ACHN (cell line): ENCODE results near the gene DEFB131B.
"Not testable (repeated sequence)": the region's sequence is repeated elsewhere in the genome, so short reads cannot be mapped to it uniquely, and the experiment has no call there.

Source experiments
- DNase-seq: peaks from one replicate; pipeline ENCODE4 v3.0.0-alpha.2; 2015
- in situ Hi-C: cut with HindIII; loops from 2 replicates; pipeline ENCODE4 v1.10.0; 2017; ENCODE audit warnings: low sequenced_read_pairs, low pct_ligation_motif_present, low pct_unique_long_range_greater_than_20kb

Gene DEFB131B

GRCh38 chr11:71878059-71878458, at the start of gene DEFB131B:
Gene DEFB131B, plus strand, starts transcription at chr11:71878453. Its CDS starts 0 bp downstream, at chr11:71878453.
- in situ Hi-C loops, DNase-seq: not testable (repeated sequence)

GRCh38 chr11:71829247-71829646, 49.0 kb upstream of the DEFB131B start:
- in situ Hi-C loops, DNase-seq: not testable (repeated sequence)

GRCh38 chr11:71829686-71830085, 48.6 kb upstream of the DEFB131B start:
- in situ Hi-C loops, result not testable (repeated sequence)

GRCh38 chr11:71832811-71833210, 45.4 kb upstream of the DEFB131B start, which contains the start of gene DEFB108B:
Gene DEFB108B, plus strand, starts transcription at chr11:71833200. Its CDS starts 0 bp downstream, at chr11:71833200.
- in situ Hi-C loops, DNase-seq: not testable (repeated sequence)

More at GRCh38 chr11:71829686-71830085, 48.6 kb upstream of the DEFB131B start:
- not testable (repeated sequence) for DNase-seq

- in situ Hi-C loops, DNase-seq: not testable (repeated sequence)
These were observed 35.5 kb upstream of the DEFB131B start for GRCh38 chr11:71842720-71843119.

GRCh38 chr11:71843355-71843754, 34.9 kb upstream of the DEFB131B start:
- in situ Hi-C loops, DNase-seq: not testable (repeated sequence)

GRCh38 chr11:71843858-71844257, 34.4 kb upstream of the DEFB131B start:
- in situ Hi-C loops, result no loop called here
- no peak for DNase-seq

GRCh38 chr11:71853895-71854294, 24.4 kb upstream of the DEFB131B start:
- in situ Hi-C loops, result not testable (repeated sequence)

GRCh38 chr11:71855880-71856279, 22.4 kb upstream of the DEFB131B start:
- DNase-seq, in situ Hi-C loops: not testable (repeated sequence)

More at GRCh38 chr11:71853895-71854294, 24.4 kb upstream of the DEFB131B start:
- DNase-seq, result not testable (repeated sequence)

GRCh38 chr11:71860835-71861234, 17.4 kb upstream of the DEFB131B start:
- DNase-seq, in situ Hi-C loops: not testable (repeated sequence)

- in situ Hi-C loops, result not testable (repeated sequence)
- DNase-seq, result peak; percentile 72
These were observed 14.2 kb upstream of the DEFB131B start for GRCh38 chr11:71863978-71864627.

GRCh38 chr11:71867209-71867608, 11.0 kb upstream of the DEFB131B start:
- DNase-seq, in situ Hi-C loops: not testable (repeated sequence)

GRCh38 chr11:71869931-71870330, 8.3 kb upstream of the DEFB131B start:
- in situ Hi-C loops, DNase-seq: not testable (repeated sequence)

- in situ Hi-C loops, DNase-seq: not testable (repeated sequence)
These were observed 7.6 kb upstream of the DEFB131B start for GRCh38 chr11:71870661-71871060.

GRCh38 chr11:71876262-71876661, 2.0 kb upstream of the DEFB131B start:
- DNase-seq, in situ Hi-C loops: not testable (repeated sequence)

- in situ Hi-C loops, DNase-seq: not testable (repeated sequence)
These were observed 7.6 kb downstream of the DEFB131B start for GRCh38 chr11:71885806-71886205.

- in situ Hi-C loops, DNase-seq: not testable (repeated sequence)
These were observed 10.2 kb downstream of the DEFB131B start for GRCh38 chr11:71888335-71889010.

GRCh38 chr11:71889181-71889872, 11.1 kb downstream of the DEFB131B start:
- in situ Hi-C loops, DNase-seq: not testable (repeated sequence)

- no peak for DNase-seq
- in situ Hi-C loops, result no loop called here
These were observed 17.7 kb downstream of the DEFB131B start for GRCh38 chr11:71895961-71896360.
